ENCODE results near the gene CC2D1A.

GRCh38 chr19:13929340-13929739 lies 23.3 kb downstream of the CC2D1A start:
- TF ChIP-seq, protein P1, sequence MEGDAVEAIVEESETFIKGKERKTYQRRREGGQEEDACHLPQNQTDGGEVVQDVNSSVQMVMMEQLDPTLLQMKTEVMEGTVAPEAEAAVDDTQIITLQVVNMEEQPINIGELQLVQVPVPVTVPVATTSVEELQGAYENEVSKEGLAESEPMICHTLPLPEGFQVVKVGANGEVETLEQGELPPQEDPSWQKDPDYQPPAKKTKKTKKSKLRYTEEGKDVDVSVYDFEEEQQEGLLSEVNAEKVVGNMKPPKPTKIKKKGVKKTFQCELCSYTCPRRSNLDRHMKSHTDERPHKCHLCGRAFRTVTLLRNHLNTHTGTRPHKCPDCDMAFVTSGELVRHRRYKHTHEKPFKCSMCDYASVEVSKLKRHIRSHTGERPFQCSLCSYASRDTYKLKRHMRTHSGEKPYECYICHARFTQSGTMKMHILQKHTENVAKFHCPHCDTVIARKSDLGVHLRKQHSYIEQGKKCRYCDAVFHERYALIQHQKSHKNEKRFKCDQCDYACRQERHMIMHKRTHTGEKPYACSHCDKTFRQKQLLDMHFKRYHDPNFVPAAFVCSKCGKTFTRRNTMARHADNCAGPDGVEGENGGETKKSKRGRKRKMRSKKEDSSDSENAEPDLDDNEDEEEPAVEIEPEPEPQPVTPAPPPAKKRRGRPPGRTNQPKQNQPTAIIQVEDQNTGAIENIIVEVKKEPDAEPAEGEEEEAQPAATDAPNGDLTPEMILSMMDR (IDR thresholded peaks at IDR 0.05) = no peak
- TF ChIP-seq EP300 (IDR thresholded peaks at IDR 0.05) = no peak

Data from tibial nerve (tissue), 4 donors.